Spinal cord (tissue), 10 donors: ENCODE results near the gene TCF25. TPM values are rescaled to one million over a fixed set of nuclear protein-coding genes. Genes with fewer than 3 reads are reported as not detected.
"Not testable (repeated sequence)": the region's sequence is repeated elsewhere in the genome, so short reads cannot be mapped to it uniquely, and the experiment has no call there.

Source experiments
- DNase-seq, 6 donors: peaks; one replicate each; pipeline versions ENCODE4 v3.0.0 to v3.0.0-alpha.2; 2013 to 2015; ENCODE audit warnings: low spot score in 6 of 6, low read depth in 4 of 6
- H3K27ac ChIP-seq: one replicate; pipeline ENCODE4 v1.5.1; 2013; ENCODE audit warnings: low read depth, low read length, control low read depth
- H3K27me3 ChIP-seq: one replicate; pipeline ENCODE4 v1.6.1; 2013; ENCODE audit warnings: low read length; ENCODE audit not compliant: control insufficient read depth, insufficient read depth
- H3K36me3 ChIP-seq: one replicate; pipeline ENCODE4 v1.6.1; 2013; ENCODE audit warnings: low read length; ENCODE audit not compliant: control insufficient read depth, insufficient read depth
- H3K4me1 ChIP-seq: one replicate; pipeline ENCODE4 v1.6.1; 2013; ENCODE audit warnings: low read length; ENCODE audit not compliant: control insufficient read depth, insufficient read depth
- H3K4me3 ChIP-seq: one replicate; pipeline ENCODE4 v1.5.1; 2013; ENCODE audit warnings: low read depth, low read length, control low read depth
- H3K9me3 ChIP-seq: one replicate; pipeline ENCODE4 v1.6.1; 2013; ENCODE audit warnings: low read length; ENCODE audit not compliant: control insufficient read depth, insufficient read depth
- WGBS: methylation state at CpG from one replicate; pipeline ENCODE4 v1.1.5; 2013; ENCODE audit warnings: missing lambda C conversion rate; ENCODE audit not compliant: insufficient coverage; 5-methylcytosine and 5-hydroxymethylcytosine counted together
- long read RNA-seq, 4 donors: transcript quantifications; one replicate each; lab custom pipeline, GENCODE V29; 2026
- polyA plus RNA-seq, 2 donors: library from polyadenylated mRNA; unstranded; fragments of 120-200 nt; gene quantifications; one replicate each; pipeline ENCODE4 v1.2.1, GENCODE V29; 2013; ENCODE audit not compliant: insufficient read length in 2 of 2
- total RNA-seq, 2 donors: library from RNA; depleted of rRNA in 1 of 2; stranded (reverse); fragments of 120-200 nt in 1 of 2; fragments of >200 nt in 1 of 2; gene quantifications; one replicate each; pipeline versions ENCODE4 v1.2.3 to v1.2.4, GENCODE V29; 2013 to 2014
- donor health status: healthy.

TCF25 gene, protein sequence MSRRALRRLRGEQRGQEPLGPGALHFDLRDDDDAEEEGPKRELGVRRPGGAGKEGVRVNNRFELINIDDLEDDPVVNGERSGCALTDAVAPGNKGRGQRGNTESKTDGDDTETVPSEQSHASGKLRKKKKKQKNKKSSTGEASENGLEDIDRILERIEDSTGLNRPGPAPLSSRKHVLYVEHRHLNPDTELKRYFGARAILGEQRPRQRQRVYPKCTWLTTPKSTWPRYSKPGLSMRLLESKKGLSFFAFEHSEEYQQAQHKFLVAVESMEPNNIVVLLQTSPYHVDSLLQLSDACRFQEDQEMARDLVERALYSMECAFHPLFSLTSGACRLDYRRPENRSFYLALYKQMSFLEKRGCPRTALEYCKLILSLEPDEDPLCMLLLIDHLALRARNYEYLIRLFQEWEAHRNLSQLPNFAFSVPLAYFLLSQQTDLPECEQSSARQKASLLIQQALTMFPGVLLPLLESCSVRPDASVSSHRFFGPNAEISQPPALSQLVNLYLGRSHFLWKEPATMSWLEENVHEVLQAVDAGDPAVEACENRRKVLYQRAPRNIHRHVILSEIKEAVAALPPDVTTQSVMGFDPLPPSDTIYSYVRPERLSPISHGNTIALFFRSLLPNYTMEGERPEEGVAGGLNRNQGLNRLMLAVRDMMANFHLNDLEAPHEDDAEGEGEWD
- 100 to 1,000 TPM; 114 to 169 TPM for total RNA-seq
- polyA plus RNA-seq = 100 to 1,000 TPM; 181 to 240 TPM
- long read RNA-seq, donor 1, transcript TCF25-220 (2 exons, 1,535 nt) = minor isoform, 8 of 67 reads
- long read RNA-seq, donor 1, transcript TCF25-203 (2 exons, 981 nt) = minor isoform, 6 of 67 reads
- long read RNA-seq, donor 1, transcript TCF25-201 (18 exons, 2,233 nt) = major isoform, 22 of 67 reads
- long read RNA-seq, donor 1, partial matches to known transcripts = 29 of 67 reads
- long read RNA-seq, donor 1, other reads (novel, unspliced or antisense) = 0 of 67 reads
- long read RNA-seq, donor 2, transcript TCF25-203 (2 exons, 981 nt) = major isoform, 8 of 53 reads
- long read RNA-seq, donor 2, partial matches to known transcripts = 39 of 53 reads
- long read RNA-seq, donor 2, other reads (novel, unspliced or antisense) = 0 of 53 reads
- long read RNA-seq, donor 3, transcript TCF25-203 (2 exons, 981 nt) = major isoform, 5 of 63 reads
- long read RNA-seq, donor 3, partial matches to known transcripts = 52 of 63 reads
- long read RNA-seq, donor 3, other reads (novel, unspliced or antisense) = 0 of 63 reads
- long read RNA-seq, donor 4, transcript TCF25-201 (18 exons, 2,233 nt) = major isoform, 11 of 94 reads
- long read RNA-seq, donor 4, transcript TCF25-220 (2 exons, 1,535 nt) = minor isoform, 5 of 94 reads
- long read RNA-seq, donor 4, partial matches to known transcripts = 73 of 94 reads
- long read RNA-seq, donor 4, other reads (novel, unspliced or antisense) = 0 of 94 reads

DNA sequence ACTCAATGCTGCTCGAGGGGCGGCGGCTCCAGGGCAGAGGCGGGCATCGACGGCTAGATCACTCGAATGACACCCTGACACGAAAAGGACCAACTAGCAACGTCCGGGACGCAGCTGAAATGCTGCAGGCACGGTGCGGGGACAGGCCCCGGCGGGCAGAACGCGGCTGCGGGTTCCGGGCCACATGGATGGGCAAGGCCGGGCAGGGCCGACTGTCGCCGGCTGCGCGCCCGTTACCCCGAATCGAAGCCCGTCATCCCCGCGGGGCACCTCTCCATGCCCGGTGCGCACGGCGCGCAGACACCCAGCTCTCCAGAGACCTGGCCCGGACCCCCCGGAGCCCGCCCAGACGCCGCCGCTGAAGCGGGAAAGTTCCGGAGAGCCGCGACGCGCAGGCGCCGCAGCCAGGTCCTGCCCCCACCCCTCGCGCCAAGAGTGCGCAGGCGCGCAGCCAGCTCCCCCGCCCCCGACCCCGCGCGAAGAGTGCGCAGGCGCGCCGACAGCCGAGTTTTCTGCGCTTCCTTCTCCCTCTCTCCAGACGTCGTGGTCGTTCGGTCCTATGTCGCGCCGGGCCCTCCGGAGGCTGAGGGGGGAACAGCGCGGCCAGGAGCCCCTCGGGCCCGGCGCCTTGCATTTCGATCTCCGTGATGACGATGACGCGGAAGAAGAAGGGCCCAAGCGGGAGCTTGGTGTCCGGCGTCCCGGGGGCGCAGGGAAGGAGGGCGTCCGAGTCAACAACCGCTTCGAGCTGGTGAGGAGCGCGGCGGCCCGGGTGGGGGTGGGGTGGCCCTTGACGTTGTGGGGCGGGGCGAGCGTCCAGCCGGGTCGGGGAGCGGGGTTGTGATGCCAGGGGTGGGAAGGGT lies at the start of gene TCF25:
Gene TCF25, plus strand, starts transcription at position 484 of the 863 bp plus-strand sequence. Its CDS starts 76 bp downstream, at position 560.
- WGBS = under 1% methylated on average over 103 of the region's 104 CpGs

DNA sequence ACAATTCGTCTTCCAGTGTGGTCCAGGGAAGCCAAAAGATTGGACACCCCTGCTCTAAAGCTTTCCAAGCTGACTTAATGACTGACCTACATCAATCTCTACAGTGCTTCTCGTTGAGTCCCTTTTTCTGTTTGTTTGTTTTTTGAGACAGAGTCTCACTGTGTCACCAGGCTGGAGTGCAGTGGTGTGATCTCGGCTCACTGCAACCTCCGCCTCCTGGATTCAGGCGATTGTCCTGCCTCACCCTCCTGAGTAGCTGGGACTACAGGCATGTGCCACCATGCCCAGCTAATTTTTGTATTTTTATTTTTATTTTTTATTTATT lies 49.6 kb upstream of the TCF25 start:
- H3K27ac ChIP-seq = not testable (repeated sequence)

More for the DNA sequence above, at the start of gene TCF25:
- peak within 1 kb of the TSS; percentile 93 for H3K4me3 ChIP-seq
- H3K27ac ChIP-seq = peak within 1 kb of the TSS; percentile 100
- peaks cover 21% of the 10 kb centered on the region for H3K4me1 ChIP-seq
- peak; percentile 83 to 97 (median 87) for DNase-seq
- peaks cover 30% of the 10 kb centered on the region for H3K36me3 ChIP-seq
- no peaks in the 10 kb centered on the region for H3K9me3 ChIP-seq
- no peaks in the 10 kb centered on the region for H3K27me3 ChIP-seq

DNA sequence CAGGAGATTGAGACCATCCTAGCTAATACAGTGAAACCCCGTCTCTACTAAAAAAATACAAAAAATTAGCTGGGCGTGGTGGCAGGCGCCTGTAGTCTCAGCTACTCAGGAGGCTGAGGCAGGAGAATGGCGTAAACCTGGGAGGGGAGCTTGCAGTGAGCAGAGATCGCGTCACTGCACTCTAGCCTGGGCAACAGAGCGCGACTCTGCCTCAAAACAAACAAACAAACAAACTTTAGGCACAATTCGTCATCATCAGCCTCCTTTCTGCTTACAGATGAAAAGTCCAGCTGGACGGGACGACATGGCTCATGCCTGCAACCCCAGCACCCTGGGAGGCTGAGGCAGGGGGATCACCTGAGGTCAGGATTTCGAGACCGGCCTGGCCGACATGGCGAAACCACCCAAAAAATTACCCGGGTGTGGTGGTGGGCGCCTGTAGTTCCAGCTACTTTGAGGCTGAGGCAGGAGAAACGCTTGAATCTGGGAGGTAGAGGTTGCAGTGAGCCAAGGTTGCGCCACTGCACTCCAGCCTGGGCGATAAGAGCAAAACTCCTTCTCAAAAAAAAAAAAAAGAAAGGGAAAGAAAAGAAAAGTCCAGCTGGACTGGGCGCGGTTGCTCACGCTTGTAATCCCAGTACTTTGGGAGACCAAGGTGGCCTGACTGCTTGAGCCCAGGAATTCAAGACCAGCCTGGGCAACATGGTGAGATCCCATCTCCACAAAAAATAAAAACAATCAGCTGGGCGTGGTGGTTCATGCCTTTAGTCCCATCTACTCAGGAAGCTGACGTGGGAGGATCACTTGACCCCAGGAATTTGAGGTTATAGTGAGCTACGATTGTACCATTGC lies 46.6 kb upstream of the TCF25 start:
- H3K36me3 ChIP-seq = peaks cover 11% of the 10 kb centered on the region
- H3K9me3 ChIP-seq = no peaks in the 10 kb centered on the region
- DNase-seq = no peak
- 93% methylated on average over 21 of the region's 26 CpGs for WGBS
- H3K27me3 ChIP-seq = no peaks in the 10 kb centered on the region
- H3K4me3 ChIP-seq = no peak overlapping the region
- no peak overlapping the region for H3K27ac ChIP-seq
- H3K4me1 ChIP-seq = peaks cover 44% of the 10 kb centered on the region

More for the DNA sequence above, 49.6 kb upstream of the TCF25 start:
- not testable (repeated sequence) for H3K27me3 ChIP-seq, H3K36me3 ChIP-seq, H3K4me3 ChIP-seq, H3K9me3 ChIP-seq
- peak in 1 of 6 donors; percentile 4 for DNase-seq
- whole genome bisulfite sequencing = no CpG with 5 or more reads among the region's 5 CpGs
- H3K4me1 ChIP-seq = peaks cover 30% of the 10 kb centered on the region

DNA sequence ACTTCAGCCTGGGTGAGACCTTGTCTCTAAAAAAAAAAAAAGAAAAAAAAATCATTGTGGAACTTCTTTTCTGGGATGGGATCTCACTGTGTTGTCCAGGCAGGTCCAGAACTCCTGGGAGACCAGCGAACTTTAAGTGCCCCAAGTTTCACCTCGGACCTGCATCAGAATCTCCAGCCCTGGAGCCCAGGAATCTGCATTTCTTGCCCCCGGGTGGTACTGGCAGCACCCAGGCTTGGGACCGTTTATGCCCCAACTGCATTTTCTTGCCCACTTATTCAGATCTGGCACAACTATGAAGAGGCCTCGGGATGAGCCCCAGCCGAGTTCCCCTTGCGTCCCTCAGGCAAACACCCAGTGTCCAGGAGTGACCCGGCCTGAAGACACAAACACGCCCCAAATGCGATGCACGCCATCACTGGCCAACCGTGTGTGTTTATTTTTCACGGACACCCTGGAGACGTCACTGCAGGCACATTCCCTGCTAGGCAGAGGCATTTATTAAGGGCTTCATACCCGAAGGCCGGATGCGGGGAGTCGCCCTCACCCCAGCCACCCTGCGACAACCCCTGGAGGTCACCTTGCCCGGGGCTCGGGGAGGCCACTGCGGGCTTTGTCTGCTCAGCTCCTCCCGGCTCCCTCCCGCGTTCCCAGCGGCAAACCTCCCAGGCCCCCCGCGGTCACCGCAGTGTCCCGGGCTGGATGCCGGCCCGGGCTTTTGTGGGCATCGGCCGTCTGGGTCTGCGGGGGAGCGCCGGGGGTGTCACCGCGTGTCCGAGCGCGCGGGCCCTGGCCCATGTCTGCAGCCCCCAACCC lies 45.8 kb upstream of the TCF25 start:
- no peaks in the 10 kb centered on the region for H3K9me3 ChIP-seq
- peak in 4 of 6 donors; percentile 28 to 84 (median 64) for DNase-seq
- 5% methylated on average over 43 of the region's 43 CpGs for WGBS

DNA sequence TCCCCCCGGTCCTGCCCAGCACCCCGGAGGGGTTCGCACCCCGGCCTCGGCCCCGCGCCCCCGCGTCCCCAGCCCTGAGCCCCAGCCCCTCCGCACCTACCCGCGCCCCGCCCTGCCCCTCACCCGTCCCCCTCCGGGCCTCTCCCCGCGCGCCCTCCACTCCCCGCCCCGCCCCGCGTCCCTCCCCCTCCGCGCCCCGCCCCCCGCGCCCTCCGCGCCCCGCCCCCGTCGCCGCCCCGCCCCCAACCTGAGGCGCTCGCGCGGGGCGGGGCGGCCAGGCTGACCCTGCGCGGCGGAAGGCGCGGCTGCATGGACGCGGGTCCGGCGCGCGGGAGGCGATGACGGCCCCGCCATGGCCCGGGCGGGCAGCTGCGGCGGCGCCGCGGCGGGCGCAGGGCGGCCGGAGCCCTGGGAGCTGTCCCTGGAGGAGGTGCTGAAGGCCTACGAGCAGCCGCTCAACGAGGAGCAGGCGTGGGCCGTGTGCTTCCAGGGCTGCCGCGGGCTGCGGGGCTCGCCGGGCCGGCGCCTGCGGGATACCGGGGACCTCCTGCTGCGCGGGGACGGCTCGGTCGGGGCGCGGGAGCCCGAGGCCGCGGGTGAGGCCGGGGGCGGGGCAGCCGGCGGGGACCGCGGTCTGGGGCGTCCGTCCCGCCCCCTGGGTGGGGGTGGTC lies 45.1 kb upstream of the TCF25 start, which contains the start of gene SPIRE2:
Gene SPIRE2, plus strand, starts transcription at position 277 of the 671 bp plus-strand sequence. Its CDS starts 76 bp downstream, at position 353.
- Histone ChIP-seq H3K9me3 (no peaks in the 10 kb centered on the region), H3K36me3 (peaks cover 18% of the 10 kb centered on the region), H3K4me3 (peak within 1 kb of the TSS; percentile 48), H3K4me1 (peaks cover 32% of the 10 kb centered on the region), H3K27me3 (no peaks in the 10 kb centered on the region), H3K27ac (peak within 1 kb of the TSS; percentile 10)
- peak in 5 of 6 donors; percentile 42 to 85 (median 47) for DNase-seq
- under 1% methylated on average over 70 of the region's 98 CpGs for WGBS

More for the DNA sequence above, 45.8 kb upstream of the TCF25 start:
- Histone ChIP-seq H3K4me1 (peaks cover 38% of the 10 kb centered on the region), H3K36me3 (peaks cover 16% of the 10 kb centered on the region), H3K27ac (peak overlapping the region; percentile 10), H3K4me3 (peak overlapping the region; percentile 48), H3K27me3 (no peaks in the 10 kb centered on the region)

DNA sequence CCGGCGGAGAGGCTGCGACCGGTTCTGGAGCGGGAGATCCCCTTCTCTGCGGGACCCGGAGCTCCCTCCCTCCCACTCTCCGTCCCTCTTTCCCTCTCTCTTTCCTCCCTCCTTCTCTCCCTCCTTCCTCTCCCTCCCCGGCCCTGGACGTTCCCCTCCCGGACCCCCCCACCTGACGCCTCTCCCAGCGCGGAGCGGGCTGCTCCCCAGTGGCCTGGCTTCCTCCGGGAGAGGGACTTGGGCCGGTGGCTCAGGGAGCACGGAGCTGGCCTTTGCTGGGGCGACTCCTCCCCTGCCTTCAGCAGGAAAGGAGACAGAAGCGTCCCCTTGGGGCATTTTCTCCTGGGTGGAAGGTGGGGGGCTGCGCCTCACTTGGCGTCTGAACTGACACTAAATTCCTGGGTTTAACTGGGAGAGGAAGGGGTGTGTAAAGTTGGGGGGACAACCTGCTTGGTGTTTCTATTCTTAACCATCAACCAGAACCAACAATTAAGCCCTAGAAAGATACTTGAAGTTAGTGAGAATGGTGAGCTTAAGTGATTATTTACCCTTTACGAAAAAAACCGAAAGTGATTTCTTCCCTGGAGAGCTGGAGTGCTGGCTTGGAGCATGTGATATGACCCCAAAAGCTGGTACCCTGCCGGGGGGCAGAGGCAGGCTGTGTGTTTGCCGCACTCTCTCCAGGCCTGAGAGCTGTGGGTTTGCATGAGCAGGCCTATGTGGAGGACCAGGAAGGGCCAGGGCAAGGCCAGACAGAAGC lies 44.3 kb upstream of the TCF25 start:
- Histone ChIP-seq H3K9me3 (no peaks in the 10 kb centered on the region), H3K27me3 (no peaks in the 10 kb centered on the region), H3K36me3 (peaks cover 26% of the 10 kb centered on the region), H3K4me3 (peak overlapping the region; percentile 40), H3K27ac (no peak overlapping the region), H3K4me1 (peaks cover 28% of the 10 kb centered on the region)
- DNase-seq = peak in 1 of 6 donors; percentile 38
- WGBS = 4% methylated on average over 21 of the region's 26 CpGs
